HPDE6-E6E7 (cell line): ENCODE measurements around the gene FKBP1A.
"Not testable (repeated sequence)": the region's sequence is repeated elsewhere in the genome, so short reads cannot be mapped to it uniquely, and the experiment has no call there.

ENCODE experiments used
- DNase-seq: peaks from one replicate; pipeline ENCODE4 v3.0.0; 2011; ENCODE audit warnings: missing footprints; ENCODE audit errors: extremely low spot score

The FKBP1A gene

GRCh38 chr20:1417273-1417672 is 24.4 kb upstream of the FKBP1A start:
- peak; percentile 78 for DNase-seq

DNA sequence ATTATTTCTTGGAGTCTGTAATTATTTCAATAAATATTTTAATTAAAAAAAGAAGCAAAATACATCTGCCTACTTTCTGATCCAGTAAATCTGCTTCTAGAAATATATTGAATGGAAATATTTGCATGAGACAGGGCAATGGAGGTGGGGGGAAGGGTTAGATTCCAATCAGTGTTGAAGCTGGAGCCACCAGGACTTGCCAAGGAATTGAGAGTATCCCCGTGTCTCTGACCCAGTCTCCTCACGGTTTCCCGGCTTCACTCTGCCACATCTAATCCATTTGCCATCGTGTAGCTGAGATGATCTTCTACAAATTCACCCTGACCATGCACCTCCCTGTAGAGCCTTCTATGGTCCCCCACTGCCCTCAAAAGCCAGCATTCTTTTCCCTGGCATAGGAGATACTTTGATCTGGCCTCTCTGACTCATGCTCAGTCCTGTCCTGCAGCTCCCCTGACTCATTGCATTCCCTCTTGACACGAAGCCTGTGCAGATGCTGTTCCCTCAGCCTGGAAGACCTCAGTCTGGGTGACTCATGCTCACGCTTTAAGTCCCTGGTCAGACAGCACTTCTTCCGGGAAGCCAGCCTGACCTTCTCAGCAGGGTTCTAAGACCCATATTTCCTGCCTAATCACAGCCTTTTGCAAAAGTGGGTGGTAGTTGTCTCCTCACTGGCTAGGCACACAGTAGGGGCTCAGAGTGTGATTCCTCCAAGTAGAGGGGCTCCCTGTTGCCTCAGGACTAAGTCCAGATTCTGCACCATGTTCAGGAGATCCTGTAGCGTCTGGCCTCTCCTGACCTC is 23.0 kb upstream of the FKBP1A start:
- peak; percentile 100 for DNase-seq

GRCh38 chr20:1414982-1415381 is 22.1 kb upstream of the FKBP1A start:
- no peak for DNase-seq

- no peak for DNase-seq
These were observed 12.9 kb upstream of the FKBP1A start for GRCh38 chr20:1405801-1406200.

DNA sequence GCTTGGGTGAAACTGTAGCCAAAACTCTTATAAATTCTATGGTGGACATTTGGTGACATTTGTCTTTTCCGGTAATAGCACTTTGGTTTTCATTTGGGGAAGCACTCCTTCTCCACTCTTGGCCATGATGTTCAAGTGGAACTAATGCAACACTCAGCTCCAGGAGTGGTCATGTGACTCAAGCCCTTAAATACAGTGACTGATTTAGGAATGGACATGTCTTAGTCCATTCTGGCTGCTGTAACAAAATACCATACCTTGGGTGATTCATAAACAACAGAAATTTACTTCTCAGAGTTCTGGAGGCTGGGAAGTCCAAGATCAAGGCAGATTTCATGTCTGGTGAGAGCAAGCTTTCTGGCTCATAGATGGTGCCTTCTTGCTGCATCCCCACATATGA is 10.8 kb upstream of the FKBP1A start:
- no peak for DNase-seq

- no peak for DNase-seq
These were observed 9.3 kb upstream of the FKBP1A start for GRCh38 chr20:1402149-1402548.

GRCh38 chr20:1401451-1401907 is 8.6 kb upstream of the FKBP1A start:
- no peak for DNase-seq

- not testable (repeated sequence) for DNase-seq
These were observed 7.0 kb upstream of the FKBP1A start for GRCh38 chr20:1399678-1400366.

- DNase-seq: not testable (repeated sequence)
These were observed 5.3 kb upstream of the FKBP1A start for GRCh38 chr20:1398185-1398584.

DNA sequence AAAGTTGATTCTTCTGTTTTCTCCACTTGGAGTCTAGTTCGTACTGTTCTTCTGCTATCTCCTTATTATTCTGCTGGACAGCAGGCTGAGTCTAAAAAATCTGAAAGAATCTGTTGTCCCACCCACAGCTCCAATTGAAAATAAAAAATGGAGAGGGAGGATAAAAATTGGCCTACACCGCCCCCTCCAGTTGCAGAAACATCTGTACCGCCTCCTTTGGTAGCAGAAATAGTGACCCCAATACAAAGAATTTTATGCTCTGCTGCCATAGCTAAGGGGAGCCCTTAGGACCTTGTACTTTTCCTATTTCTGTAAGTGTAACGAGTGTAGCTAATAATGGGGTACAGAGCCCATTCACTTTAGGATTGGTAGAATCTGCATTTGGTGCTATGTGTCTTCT is 4.9 kb upstream of the FKBP1A start:
- no peak for DNase-seq

DNA sequence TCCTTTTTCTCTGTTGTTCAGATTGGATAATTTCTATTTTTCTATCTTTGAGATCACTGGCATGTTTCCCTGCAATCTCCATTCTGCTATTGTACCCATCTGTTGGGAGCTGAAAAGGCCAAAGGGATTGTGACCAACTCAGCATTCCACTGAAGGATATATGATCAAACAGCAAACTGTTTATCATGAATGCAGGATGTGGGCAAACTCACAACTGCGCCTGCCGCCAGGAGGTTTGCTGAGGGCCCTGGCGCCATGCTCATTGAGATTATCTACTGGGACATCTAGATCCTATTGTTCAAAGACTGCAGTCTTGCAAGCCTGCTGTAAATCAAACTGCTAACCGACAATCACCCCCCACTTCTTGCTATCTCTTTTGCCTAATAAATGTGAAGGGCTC is 3.8 kb upstream of the FKBP1A start:
- no peak for DNase-seq

DNA sequence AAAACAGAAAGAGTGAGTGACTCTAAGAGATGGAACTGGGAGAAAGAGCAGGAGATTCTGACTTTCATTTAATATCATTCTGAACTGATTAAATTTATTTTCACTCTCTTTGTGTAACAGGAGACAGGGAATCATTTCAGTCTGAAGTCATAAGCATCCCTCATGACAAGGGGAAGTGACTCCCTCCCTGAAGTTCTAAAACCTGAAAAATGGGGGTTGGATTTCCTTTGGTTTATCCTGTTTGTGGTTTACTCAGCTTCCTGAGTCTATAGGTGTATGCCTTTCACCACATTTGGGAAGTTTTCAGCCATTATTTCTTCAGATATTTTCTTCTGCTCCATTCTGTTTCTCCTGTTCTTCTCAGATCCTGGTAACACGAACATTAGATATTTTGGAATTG is 3.4 kb upstream of the FKBP1A start:
- no peak for DNase-seq

DNA sequence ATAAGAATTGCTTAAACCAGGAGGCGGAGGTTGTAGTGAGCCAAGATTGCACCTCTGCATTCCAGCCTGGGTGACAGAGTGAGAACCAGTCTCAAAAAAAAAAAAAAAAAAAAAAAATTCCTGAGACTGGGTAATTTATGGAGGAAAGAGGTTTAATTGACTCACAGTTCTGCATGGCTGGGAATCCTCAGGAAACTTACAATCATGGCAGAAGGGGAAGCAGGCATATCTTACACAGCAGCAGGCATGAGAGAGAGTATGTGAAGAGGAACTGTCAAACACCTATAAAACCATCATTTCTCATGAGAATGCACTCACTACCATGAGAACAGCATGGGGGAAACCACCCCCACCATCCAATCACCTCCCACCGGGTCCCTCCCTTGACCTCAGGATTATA is 1.8 kb upstream of the FKBP1A start:
- DNase-seq: no peak

- no peak for DNase-seq
These were observed 641 bp upstream of the FKBP1A start for GRCh38 chr20:1393507-1393882.

- DNase-seq: no peak
These were observed 486 bp downstream of the FKBP1A start for GRCh38 chr20:1392443-1392692.

- no peak for DNase-seq
These were observed 1.0 kb downstream of the FKBP1A start for GRCh38 chr20:1391640-1392442.

GRCh38 chr20:1390581-1391403 is 2.1 kb downstream of the FKBP1A start:
- no peak for DNase-seq

DNA sequence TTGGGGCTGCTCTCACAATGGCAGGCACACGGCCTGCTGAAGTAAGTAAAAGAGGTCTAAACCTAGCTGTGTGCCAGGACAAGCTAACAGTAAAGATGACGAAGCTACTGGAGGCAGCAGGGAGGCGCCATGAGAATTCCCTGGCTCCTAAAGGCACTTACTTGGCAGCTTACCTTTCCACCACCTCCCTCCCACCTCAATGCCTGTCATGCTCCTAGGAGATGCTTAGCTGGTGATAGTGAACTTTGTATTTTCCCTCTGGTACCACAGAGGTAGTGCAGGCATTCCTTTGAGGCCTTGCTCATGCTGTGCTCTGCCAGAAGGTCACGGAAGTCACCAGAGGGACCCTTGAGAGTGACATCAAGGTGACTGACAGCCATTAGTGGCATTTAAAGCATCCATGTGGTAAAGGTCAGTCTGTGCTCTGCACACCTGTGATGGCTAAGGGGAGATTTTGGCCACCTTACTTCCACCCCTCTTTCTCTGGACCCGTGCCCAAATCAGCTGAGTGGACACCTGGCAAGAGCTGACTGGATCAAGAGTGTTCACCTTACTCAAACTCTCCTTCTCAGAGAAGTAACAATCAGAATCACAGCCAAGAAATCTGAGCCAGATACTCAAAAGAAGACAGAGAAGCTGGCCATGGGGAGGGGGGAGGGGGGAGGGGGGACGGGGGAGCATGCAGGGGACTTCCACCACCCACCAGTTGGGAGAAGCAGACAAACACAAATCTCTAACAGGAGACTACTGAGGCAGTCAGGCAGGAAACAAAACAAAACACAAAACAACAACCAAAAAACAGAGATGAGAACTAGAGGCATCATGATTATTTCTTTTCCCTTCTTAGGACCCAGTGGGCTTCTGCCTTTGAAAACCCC is 2.9 kb downstream of the FKBP1A start:
- DNase-seq: no peak

GRCh38 chr20:1388741-1389483 is 3.9 kb downstream of the FKBP1A start:
- no peak for DNase-seq

DNA sequence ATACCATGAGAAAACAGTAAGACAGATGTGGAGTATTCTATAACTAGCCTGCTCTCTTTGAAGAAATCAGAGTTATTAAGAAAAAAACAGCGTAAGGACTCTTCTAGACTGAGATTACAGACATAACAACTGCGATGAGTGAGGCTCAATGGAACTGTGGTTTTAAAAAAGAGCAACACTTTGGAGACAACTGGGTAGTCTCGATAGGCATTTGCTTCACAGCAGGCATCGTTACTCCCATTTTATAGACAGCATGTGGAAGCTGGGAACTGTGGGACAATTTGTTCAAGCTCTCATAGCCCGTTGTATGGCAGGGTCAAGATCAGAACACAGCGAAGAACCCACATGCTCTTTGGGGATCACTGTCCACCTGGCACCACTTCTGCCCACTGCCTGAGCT is 4.6 kb downstream of the FKBP1A start:
- DNase-seq: no peak
